GM23338 (cell line): Measurements from ENCODE around the gene SSH2. TPM values are rescaled to one million over a fixed set of nuclear protein-coding genes. Genes with fewer than 3 reads are reported as not detected.

Experiments
- ATAC-seq: fragments of 200-7000 bp; cut with Tn5 transposase; 3 replicates; pipeline ENCODE4 v1.9.1; 2020
- DNase-seq: peaks from one replicate; pipeline ENCODE4 v3.0.0-alpha.2; 2015; ENCODE audit warnings: low spot score
- H2AFZ ChIP-seq: fragments of 200-600 bp; sonication (generic); 2 replicates; pipeline ENCODE4 v1.8.0; 2016; ENCODE audit warnings: antibody characterized with exemption, mild to moderate bottlenecking, moderate library complexity
- H3F3A ChIP-seq: fragments of 200-600 bp; sonication (generic); replicated peaks from 2 replicates; pipeline ENCODE4 v1.8.0; 2017; ENCODE audit warnings: antibody characterized with exemption, mixed run types, low read depth
- H3K27ac ChIP-seq: fragments of 200-600 bp; sonication (generic); 2 replicates; pipeline ENCODE4 v1.6.1; 2016; ENCODE audit warnings: low read depth
- H3K27me3 ChIP-seq: fragments of 200-600 bp; sonication (generic); 2 replicates; pipeline ENCODE4 v1.8.0; 2016; ENCODE audit warnings: mild to moderate bottlenecking, mixed run types, moderate library complexity; ENCODE audit not compliant: insufficient read depth
- H3K36me3 ChIP-seq: fragments of 200-600 bp; sonication (generic); 2 replicates; pipeline ENCODE4 v1.8.0; 2016; ENCODE audit warnings: mild to moderate bottlenecking; ENCODE audit not compliant: insufficient read depth
- H3K4me1 ChIP-seq: fragments of 200-600 bp; sonication (generic); 2 replicates; pipeline ENCODE4 v1.8.0; 2016; ENCODE audit warnings: mild to moderate bottlenecking, moderate library complexity; ENCODE audit not compliant: insufficient read depth
- H3K4me2 ChIP-seq: fragments of 200-600 bp; sonication (generic); 2 replicates; pipeline ENCODE4 v1.7.1; 2017; ENCODE audit warnings: mixed run types
- H3K4me3 ChIP-seq: fragments of 200-600 bp; sonication (generic); 2 replicates; pipeline ENCODE4 v1.6.1; 2016; ENCODE audit warnings: mixed run types
- H3K79me2 ChIP-seq: fragments of 200-600 bp; sonication (generic); replicated peaks from 2 replicates; pipeline ENCODE4 v1.8.0; 2017; ENCODE audit warnings: mild to moderate bottlenecking; ENCODE audit not compliant: insufficient read depth
- H3K9me2 ChIP-seq: fragments of 200-600 bp; sonication (generic); 2 replicates; pipeline ENCODE4 v1.8.0; 2017; ENCODE audit not compliant: insufficient read depth
- H4K20me1 ChIP-seq: fragments of 200-600 bp; sonication (generic); replicated peaks from 2 replicates; pipeline ENCODE4 v1.8.0; 2017; ENCODE audit warnings: mild to moderate bottlenecking; ENCODE audit not compliant: insufficient read depth
- H3K27ac Mint-ChIP-seq: 2 replicates; pipeline ENCODE4 v1.8.0; 2020; ENCODE audit warnings: inconsistent platforms, mild to moderate bottlenecking, moderate library complexity, mixed read lengths
- H3K27me3 Mint-ChIP-seq: 3 replicates; pipeline ENCODE4 v1.8.0; 2022; ENCODE audit warnings: low read depth, mild to moderate bottlenecking, moderate library complexity, mixed read lengths, inconsistent platforms; ENCODE audit not compliant: insufficient read depth, poor library complexity
- H3K36me3 Mint-ChIP-seq: 3 replicates; pipeline ENCODE4 v1.8.0; 2021; ENCODE audit warnings: low read depth, mild to moderate bottlenecking, inconsistent platforms, moderate library complexity, mixed read lengths
- H3K4me1 Mint-ChIP-seq: 3 replicates; pipeline ENCODE4 v1.8.0; 2020; ENCODE audit warnings: mild to moderate bottlenecking, inconsistent platforms, mixed read lengths
- H3K4me3 Mint-ChIP-seq: 3 replicates; pipeline ENCODE4 v1.8.0; 2021; ENCODE audit warnings: moderate library complexity, mild to moderate bottlenecking, inconsistent platforms, mixed read lengths
- H3K9me3 Mint-ChIP-seq: 3 replicates; pipeline ENCODE4 v1.8.0; 2020; ENCODE audit warnings: moderate library complexity, mild to moderate bottlenecking, inconsistent platforms, mixed read lengths
- NANOG ChIP-seq: IDR thresholded peaks from 2 replicates; pipeline ENCODE4 v1.6.1; 2016; ENCODE audit warnings: antibody characterized with exemption, borderline replicate concordance
- ZNF331 ChIP-seq: fragments of 250-450 bp; sonication (Bioruptor Pico); IDR thresholded peaks from 2 replicates; pipeline ENCODE4 v1.5.0; 2020; ENCODE audit warnings: low read depth, mild to moderate bottlenecking, moderate library complexity
- ZNF462 ChIP-seq: fragments of 250-450 bp; sonication (Bioruptor Pico); IDR thresholded peaks from 2 replicates; pipeline ENCODE4 v1.5.0; 2020; ENCODE audit warnings: mild to moderate bottlenecking, moderate library complexity
- polyA plus RNA-seq: library from polyadenylated mRNA; unstranded; fragments of >200 nt; fragmentation: Nextera tagmentation; extraction: Ambion mirVana; gene quantifications from 2 replicates; pipeline ENCODE4 v1.2.1, GENCODE V29; 2016
- total RNA-seq: library from RNA; depleted of rRNA; stranded (reverse); fragments of >200 nt; shearing (Covaris generic); gene quantifications from 2 replicates; pipeline ENCODE4 v1.2.3, GENCODE V29; 2014
- TF ChIP-seq, protein P1 (sequence below), 2 experiments: fragments of 200-600 bp in 1 of 2; sonication (generic) in 1 of 2; conservative IDR thresholded peaks; 2 replicates each; pipeline versions ENCODE4 v1.5.1 to v1.6.1; 2016 to 2017; ENCODE audit warnings: antibody characterized with exemption in 2 of 2, low read depth in 2 of 2, mild to moderate bottlenecking in 2 of 2, moderate library complexity in 1 of 2

SSH2 gene
- total and polyA plus RNA-seq, 2 experiments from 2014 or later: 9.9 to 12.1 TPM

DNA sequence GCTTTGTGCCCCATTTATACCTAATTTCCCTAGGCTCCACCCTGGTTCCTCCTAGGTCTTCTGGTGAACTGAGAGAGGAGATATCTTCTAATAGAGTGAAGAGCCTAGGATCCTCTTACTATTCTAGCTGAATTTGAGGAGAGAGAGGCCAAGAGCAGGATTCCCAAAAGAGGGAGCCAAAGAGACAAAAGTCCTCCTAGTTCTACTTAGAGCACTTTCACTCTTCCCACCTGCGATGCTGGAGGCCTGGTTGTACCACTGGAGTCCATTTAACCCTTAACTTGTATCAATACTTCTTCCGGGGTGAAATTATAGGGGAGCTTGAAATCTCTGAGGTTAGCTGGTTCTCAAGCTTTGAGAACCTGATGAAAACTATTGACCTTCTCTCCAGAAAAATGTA, 3.4 kb upstream of the SSH2 start:
- H3K4me2 ChIP-seq: no peak overlapping the region
- no peaks in the 10 kb centered on the region for H3K36me3 ChIP-seq
- H3K9me2 ChIP-seq: no peaks in the 10 kb centered on the region
- peaks cover 3% of the 10 kb centered on the region; the same call in 1 of the 2 replicates for H3K79me2 ChIP-seq
- TF ChIP-seq, protein P1, sequence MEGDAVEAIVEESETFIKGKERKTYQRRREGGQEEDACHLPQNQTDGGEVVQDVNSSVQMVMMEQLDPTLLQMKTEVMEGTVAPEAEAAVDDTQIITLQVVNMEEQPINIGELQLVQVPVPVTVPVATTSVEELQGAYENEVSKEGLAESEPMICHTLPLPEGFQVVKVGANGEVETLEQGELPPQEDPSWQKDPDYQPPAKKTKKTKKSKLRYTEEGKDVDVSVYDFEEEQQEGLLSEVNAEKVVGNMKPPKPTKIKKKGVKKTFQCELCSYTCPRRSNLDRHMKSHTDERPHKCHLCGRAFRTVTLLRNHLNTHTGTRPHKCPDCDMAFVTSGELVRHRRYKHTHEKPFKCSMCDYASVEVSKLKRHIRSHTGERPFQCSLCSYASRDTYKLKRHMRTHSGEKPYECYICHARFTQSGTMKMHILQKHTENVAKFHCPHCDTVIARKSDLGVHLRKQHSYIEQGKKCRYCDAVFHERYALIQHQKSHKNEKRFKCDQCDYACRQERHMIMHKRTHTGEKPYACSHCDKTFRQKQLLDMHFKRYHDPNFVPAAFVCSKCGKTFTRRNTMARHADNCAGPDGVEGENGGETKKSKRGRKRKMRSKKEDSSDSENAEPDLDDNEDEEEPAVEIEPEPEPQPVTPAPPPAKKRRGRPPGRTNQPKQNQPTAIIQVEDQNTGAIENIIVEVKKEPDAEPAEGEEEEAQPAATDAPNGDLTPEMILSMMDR (conservative IDR thresholded peaks at IDR 0.05; ENCODE audit: low read depth in 2 of 2): peak; percentile 38 to 57
- no peak for TF ChIP-seq NANOG
- H3K27ac ChIP-seq: no peak overlapping the region
- no peaks in the 10 kb centered on the region for H3K27me3 ChIP-seq
- ATAC-seq: no peak
- H3K27ac Mint-ChIP-seq: no peak overlapping the region
- no peaks in the 10 kb centered on the region for H3K9me3 Mint-ChIP-seq
- no peaks in the 10 kb centered on the region for H3K36me3 Mint-ChIP-seq
- H4K20me1 ChIP-seq: no peaks in the 10 kb centered on the region
- no peak overlapping the region for H3K4me3 Mint-ChIP-seq
- peaks cover 9% of the 10 kb centered on the region for H3F3A ChIP-seq
- DNase-seq: peak; percentile 69
- peaks cover 7% of the 10 kb centered on the region for H3K27me3 Mint-ChIP-seq
- H3K4me3 ChIP-seq: no peak overlapping the region
- H3K4me1 Mint-ChIP-seq: peaks cover 4% of the 10 kb centered on the region; the same call in 2 of the 3 replicates
- H2AFZ ChIP-seq: no peak overlapping the region
- peaks cover 7% of the 10 kb centered on the region for H3K4me1 ChIP-seq

GRCh38 chr17:29931231-29931932, 1.4 kb upstream of the SSH2 start:
- H2AFZ ChIP-seq: no peak overlapping the region
- Mint-ChIP-seq H3K4me3 (no peak overlapping the region), H3K27ac (no peak overlapping the region), H3K9me3 (no peaks in the 10 kb centered on the region), H3K27me3 (peaks cover 7% of the 10 kb centered on the region), H3K36me3 (no peaks in the 10 kb centered on the region), H3K4me1 (peaks cover 10% of the 10 kb centered on the region; the same call in 2 of the 3 replicates)
- peaks cover 7% of the 10 kb centered on the region for H3K4me1 ChIP-seq
- TF ChIP-seq ZNF462 (CRISPR knock-in tag): no peak
- TF ChIP-seq ZNF331 (CRISPR knock-in tag): no peak
- TF ChIP-seq, protein P1 (conservative IDR thresholded peaks at IDR 0.05; ENCODE audit: low read depth in 2 of 2): peak; percentile 83 to 91
- H3K27ac ChIP-seq: no peak overlapping the region
- H4K20me1 ChIP-seq: no peaks in the 10 kb centered on the region
- no peaks in the 10 kb centered on the region for H3K27me3 ChIP-seq
- peak; percentile 71 for DNase-seq
- peak overlapping the region; percentile 96 for H3K4me2 ChIP-seq
- H3K79me2 ChIP-seq: peaks cover 19% of the 10 kb centered on the region
- no peaks in the 10 kb centered on the region for H3K36me3 ChIP-seq
- H3F3A ChIP-seq: peaks cover 9% of the 10 kb centered on the region
- peak overlapping the region; percentile 95 for H3K4me3 ChIP-seq
- ATAC-seq: peak; percentile 17
- H3K9me2 ChIP-seq: no peaks in the 10 kb centered on the region
